SK-N-SH treated with all-trans-retinoic acid at 6 μM for 48 hours (cell line): ENCODE measurements around the gene CEBPA.

Experiments
- ATAC-seq: fragments of 200-7000 bp; cut with Tn5 transposase; 3 replicates; pipeline ENCODE4 v1.9.1; 2020; ENCODE audit warnings: mild to moderate bottlenecking, moderate library complexity
- BACH2 ChIP-seq: fragments of 250-450 bp; sonication (Bioruptor Pico); IDR thresholded peaks from 2 replicates; pipeline ENCODE4 v1.9.0; 2021; ENCODE audit warnings: mild to moderate bottlenecking, borderline replicate concordance
- CREB5 ChIP-seq: fragments of 250-450 bp; sonication (Bioruptor Pico); IDR thresholded peaks from 2 replicates; pipeline ENCODE4 v1.5.1; 2020; ENCODE audit warnings: low read depth, mild to moderate bottlenecking, moderate library complexity
- CSDC2 ChIP-seq: fragments of 250-450 bp; sonication (Bioruptor Pico); IDR thresholded peaks from 2 replicates; pipeline ENCODE4 v1.5.0; 2020; ENCODE audit warnings: mild to moderate bottlenecking, moderate library complexity
- CSRNP3 ChIP-seq: fragments of 250-450 bp; sonication (Bioruptor Pico); IDR thresholded peaks from 2 replicates; pipeline ENCODE4 v1.5.1; 2021; ENCODE audit warnings: mild to moderate bottlenecking, moderate library complexity
- ESRRG ChIP-seq: fragments of 250-450 bp; sonication (Bioruptor Pico); IDR thresholded peaks from 2 replicates; pipeline ENCODE4 v1.6.1; 2021; ENCODE audit warnings: mild to moderate bottlenecking
- GLIS3 ChIP-seq: fragments of 250-450 bp; sonication (Bioruptor Pico); IDR thresholded peaks from 2 replicates; pipeline ENCODE4 v1.5.0; 2020; ENCODE audit warnings: mild to moderate bottlenecking, moderate library complexity
- OSR1 ChIP-seq: fragments of 250-450 bp; sonication (Bioruptor Pico); IDR thresholded peaks from 2 replicates; pipeline ENCODE4 v1.8.0; 2022; ENCODE audit warnings: moderate library complexity, mild to moderate bottlenecking, inconsistent platforms
- POU6F1 ChIP-seq: fragments of 250-450 bp; sonication (Bioruptor Pico); IDR thresholded peaks from 2 replicates; pipeline ENCODE4 v1.8.0; 2021; ENCODE audit warnings: low read depth, mild to moderate bottlenecking, moderate library complexity, borderline replicate concordance
- PPARA ChIP-seq: fragments of 250-450 bp; sonication (Bioruptor Pico); IDR thresholded peaks from 2 replicates; pipeline ENCODE4 v1.5.0; 2020; ENCODE audit warnings: mild to moderate bottlenecking, borderline replicate concordance
- RARB ChIP-seq: fragments of 250-450 bp; sonication (Bioruptor Pico); IDR thresholded peaks from 2 replicates; pipeline ENCODE4 v1.8.0; 2021; ENCODE audit warnings: mild to moderate bottlenecking, moderate library complexity
- SNAI2 ChIP-seq: fragments of 250-450 bp; sonication (Bioruptor Pico); IDR thresholded peaks from 2 replicates; pipeline ENCODE4 v1.5.0; 2020; ENCODE audit warnings: mild to moderate bottlenecking, moderate library complexity
- TCF4 ChIP-seq: fragments of 250-450 bp; sonication (Bioruptor Pico); IDR thresholded peaks from 2 replicates; pipeline ENCODE4 v1.8.0; 2021; ENCODE audit warnings: mild to moderate bottlenecking, moderate library complexity, borderline replicate concordance
- TOX ChIP-seq: fragments of 250-450 bp; sonication (Bioruptor Pico); IDR thresholded peaks from 2 replicates; pipeline ENCODE4 v1.8.0; 2021; ENCODE audit warnings: mild to moderate bottlenecking, moderate library complexity, borderline replicate concordance
- TSHZ2 ChIP-seq: fragments of 250-450 bp; sonication (Bioruptor Pico); IDR thresholded peaks from 2 replicates; pipeline ENCODE4 v1.5.0; 2020; ENCODE audit warnings: mild to moderate bottlenecking, moderate library complexity
- ZFP3 ChIP-seq: fragments of 250-450 bp; sonication (Bioruptor Pico); IDR thresholded peaks from 2 replicates; pipeline ENCODE4 v1.5.0; 2020; ENCODE audit warnings: mild to moderate bottlenecking, moderate library complexity
- ZFP30 ChIP-seq: fragments of 450-650 bp; formaldehyde crosslinking; IDR thresholded peaks from 2 replicates; pipeline ENCODE4 v1.5.0; 2022; ENCODE audit warnings: mild to moderate bottlenecking, moderate library complexity
- ZNF565 ChIP-seq: fragments of 450-650 bp; formaldehyde crosslinking; conservative IDR thresholded peaks from 2 replicates; pipeline ENCODE4 v1.5.0; 2020; ENCODE audit warnings: low read depth, mild to moderate bottlenecking, moderate library complexity
- ZNF70 ChIP-seq: fragments of 450-650 bp; formaldehyde crosslinking; IDR thresholded peaks from 2 replicates; pipeline ENCODE4 v1.5.0; 2020; ENCODE audit warnings: mild to moderate bottlenecking, moderate library complexity
- ZNF8 ChIP-seq: fragments of 450-650 bp; formaldehyde crosslinking; IDR thresholded peaks from 2 replicates; pipeline ENCODE4 v1.5.0; 2020; ENCODE audit warnings: mild to moderate bottlenecking, moderate library complexity

Gene CEBPA

GRCh38 chr19:33277434-33277833 lies 24.9 kb downstream of the CEBPA start (continued):
- TF ChIP-seq GLIS3 (no peak), TOX (CRISPR knock-in tag) (no peak), SNAI2 (no peak), ZFP3 (no peak)
- TF ChIP-seq, all 23 proteins: peak for 0

GRCh38 chr19:33275933-33276619 lies 26.3 kb downstream of the CEBPA start:
- TF ChIP-seq ZFP30 (CRISPR knock-in tag) = no peak
- TF ChIP-seq, all 23 proteins: peak for 0
- ATAC-seq = no peak

DNA sequence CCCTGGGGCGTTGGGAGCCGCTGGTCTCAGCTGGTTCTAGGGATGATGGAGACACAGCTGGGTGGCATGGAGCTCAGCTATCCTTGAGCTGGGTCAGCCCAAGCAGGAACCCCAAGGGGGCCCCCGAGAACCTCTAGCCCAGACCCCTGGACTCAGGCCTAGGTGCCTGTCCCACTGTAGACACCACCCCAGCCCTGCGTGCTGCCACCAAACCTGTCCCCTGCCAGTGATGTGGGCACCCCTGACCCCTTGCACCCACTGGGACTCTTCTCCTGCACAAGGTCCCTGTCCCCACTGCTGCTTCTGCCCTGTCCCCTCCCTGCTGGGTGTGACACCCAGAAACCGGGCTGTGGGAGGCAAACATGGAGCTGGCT lies 26.8 kb downstream of the CEBPA start:
- no peak for ATAC-seq
- TF ChIP-seq ZFP30 (CRISPR knock-in tag) (no peak), BACH2 (no peak), ZNF8 (CRISPR knock-in tag) (no peak), TCF4 (CRISPR knock-in tag) (no peak), POU6F1 (no peak), GLIS3 (no peak), RARB (CRISPR knock-in tag) (no peak), CREB5 (no peak), ZNF565 (no peak), ZFP3 (no peak), SNAI2 (no peak)
- TF ChIP-seq, all 23 proteins: peak for 0

- TF ChIP-seq CSRNP3 (CRISPR knock-in tag) (no peak), GLIS3 (no peak), ESRRG (no peak), ZNF565 (no peak), TCF4 (CRISPR knock-in tag) (no peak), OSR1 (CRISPR knock-in tag) (no peak), TSHZ2 (CRISPR knock-in tag) (no peak), RARB (CRISPR knock-in tag) (no peak), CSDC2 (CRISPR knock-in tag) (no peak), POU6F1 (no peak), TOX (CRISPR knock-in tag) (no peak), PPARA (no peak), ZNF70 (no peak)
- TF ChIP-seq, all 23 proteins: peak for 0
- no peak for ATAC-seq
These were observed 27.4 kb downstream of the CEBPA start for GRCh38 chr19:33274663-33275558.
